Colonic mucosa (tissue), 4 donors: ENCODE measurements around the gene PSMA7. TPM values are rescaled to one million over a fixed set of nuclear protein-coding genes. Genes with fewer than 3 reads are reported as not detected.

Source experiments
- DNase-seq: peaks from one replicate; pipeline ENCODE4 v3.0.0-alpha.2; 2020
- H3K27ac ChIP-seq: fragments of 200-600 bp; one replicate; pipeline ENCODE4 v1.8.0; 2021
- H3K27me3 ChIP-seq: fragments of 200-600 bp; one replicate; pipeline ENCODE4 v1.8.0; 2021
- H3K36me3 ChIP-seq: fragments of 200-600 bp; one replicate; pipeline ENCODE4 v1.8.0; 2021
- H3K4me1 ChIP-seq: fragments of 200-600 bp; one replicate; pipeline ENCODE4 v1.8.0; 2021; ENCODE audit warnings: mild to moderate bottlenecking
- H3K4me3 ChIP-seq: fragments of 200-600 bp; one replicate; pipeline ENCODE4 v1.8.0; 2021
- H3K9ac ChIP-seq, 2 donors: one replicate each; pipeline ENCODE4 v1.7.0; 2013; ENCODE audit warnings: control low read depth in 2 of 2, low read depth in 2 of 2, low read length in 2 of 2
- H3K9me3 ChIP-seq: fragments of 200-600 bp; one replicate; pipeline ENCODE4 v1.8.0; 2021
- CTCF ChIP-seq: fragments of 200-600 bp; IDR thresholded peaks from one replicate; pipeline ENCODE4 v1.8.0; 2022; ENCODE audit warnings: antibody characterized with exemption, mild to moderate bottlenecking
- intact Hi-C: fragments of 100-400 bp; cut with DNase I; formaldehyde crosslinking; loops from one replicate; pipeline ENCODE4 v1.14.1; 2022
- total RNA-seq, 2 donors: library from RNA; stranded (reverse); fragmentation: NEBNext Ultra II Directional in 1 of 2; extraction: Animal tissue kit (Norgen Biotek cat#: 25700) in 1 of 2; gene quantifications; one replicate each; pipeline ENCODE4 v1.2.1, GENCODE V29; 2021
- donor health status: healthy.
- donor health status: DM: no; HTN: no; CAD: no.
- donor health status: DM: no; HTN: no; CAD: no.

PSMA7 gene
- total RNA-seq, 2 donors from 2014 or later = 164 to 315 TPM

GRCh38 chr20:62137478-62138203 is 5.6 kb downstream of the PSMA7 start:
- Histone ChIP-seq H3K4me3 (no peak overlapping the region), H3K4me1 (peaks cover 11% of the 10 kb centered on the region), H3K9ac (no peak overlapping the region), H3K27ac (no peak overlapping the region), H3K27me3 (no peaks in the 10 kb centered on the region), H3K36me3 (peaks cover 17% of the 10 kb centered on the region), H3K9me3 (no peaks in the 10 kb centered on the region)
- intact Hi-C loops = loop anchor here (5.0 kb wide), 2 partner anchors 75 to 125 kb away; no protein-coding TSS in a partner anchor
- TF ChIP-seq CTCF = no peak
- DNase-seq = no peak

- H3K36me3 ChIP-seq = peaks cover 17% of the 10 kb centered on the region
- intact Hi-C loops = loop anchor here (5.0 kb wide), 2 partner anchors 75 to 125 kb away; no protein-coding TSS in a partner anchor
- no peak for TF ChIP-seq CTCF
Measured at GRCh38 chr20:62137092-62137384, 6.2 kb downstream of the PSMA7 start.

DNA sequence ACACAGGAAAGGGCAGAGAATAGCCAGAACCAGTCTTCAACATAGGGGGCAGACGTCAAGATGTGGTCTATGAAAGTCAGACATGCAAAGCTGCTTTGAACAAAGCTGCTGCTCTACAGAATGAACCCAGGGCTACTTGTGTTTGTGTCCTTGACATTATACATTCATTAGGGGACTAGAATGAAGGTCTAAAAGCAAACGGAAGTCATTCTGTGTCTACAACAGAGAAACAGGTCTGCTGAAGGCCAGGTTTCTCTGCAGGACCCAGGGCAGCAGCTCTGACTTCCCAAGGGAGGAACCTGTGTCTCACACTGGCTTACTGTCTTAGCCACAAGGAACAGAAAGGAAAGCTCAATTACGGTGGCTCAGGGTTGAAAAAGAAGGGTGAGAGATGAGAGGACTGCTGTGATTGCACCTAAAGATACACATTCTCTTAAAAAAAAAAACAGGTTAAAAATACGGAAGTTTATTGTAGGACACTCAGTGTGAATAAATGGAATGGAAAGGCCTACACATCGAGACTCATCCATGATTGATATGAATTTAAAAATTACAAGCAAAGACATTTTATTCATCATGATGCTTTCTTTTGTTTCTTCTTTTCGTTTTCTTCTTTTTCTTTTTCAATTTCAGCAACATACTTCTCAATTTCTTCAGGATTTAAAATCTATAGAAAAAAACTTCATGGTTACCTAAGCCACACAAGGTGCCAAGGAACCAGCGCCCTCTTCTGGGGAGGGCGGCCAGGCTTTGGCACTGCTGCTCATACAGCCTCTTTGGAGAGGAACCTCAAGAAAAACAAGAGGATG is 6.7 kb downstream of the PSMA7 start:
- H3K27ac ChIP-seq = no peak overlapping the region
- intact Hi-C loops = loop anchor here (5.0 kb wide), 2 partner anchors 74 to 124 kb away; no protein-coding TSS in a partner anchor

More at GRCh38 chr20:62137092-62137384, 6.2 kb downstream of the PSMA7 start:
- Histone ChIP-seq H3K4me3 (no peak overlapping the region), H3K4me1 (peaks cover 11% of the 10 kb centered on the region), H3K9me3 (no peaks in the 10 kb centered on the region), H3K9ac (no peak overlapping the region), H3K27ac (no peak overlapping the region), H3K27me3 (no peaks in the 10 kb centered on the region)
- DNase-seq = no peak

DNA sequence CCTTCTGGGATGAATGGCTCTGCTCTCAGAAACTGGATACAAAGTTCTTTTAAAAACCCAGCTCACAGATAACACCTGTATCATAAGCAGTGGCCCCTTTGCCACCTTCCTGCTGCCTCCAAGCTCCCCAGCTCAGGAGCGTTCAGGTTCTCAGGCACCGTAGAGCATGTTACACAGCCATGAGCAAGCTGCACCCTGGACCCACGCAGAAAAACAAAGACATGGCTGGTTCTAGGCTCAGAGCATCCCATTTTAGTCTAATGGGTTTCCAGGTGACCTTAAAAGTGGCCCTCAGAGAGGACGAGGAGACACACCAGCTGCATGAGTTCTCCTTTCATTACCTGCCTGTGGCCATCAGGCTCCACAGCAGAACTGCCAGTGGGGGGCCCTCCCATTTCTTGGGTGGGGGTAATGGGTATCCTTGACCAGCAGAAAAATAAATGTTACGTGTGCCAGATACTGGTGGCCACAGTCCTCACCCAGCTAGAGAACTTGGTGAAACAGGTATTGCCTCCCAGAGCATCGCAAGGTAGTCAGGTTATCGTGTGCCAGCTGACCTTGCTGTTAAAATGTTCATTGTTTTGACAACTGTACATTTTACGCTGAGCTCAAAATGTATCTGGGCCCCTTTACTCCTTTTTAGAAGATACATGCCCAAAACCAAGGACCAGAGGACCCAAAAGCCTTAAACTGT is 7.5 kb downstream of the PSMA7 start:
- Histone ChIP-seq H3K9me3 (no peaks in the 10 kb centered on the region), H3K27me3 (no peaks in the 10 kb centered on the region), H3K36me3 (peaks cover 28% of the 10 kb centered on the region), H3K4me3 (no peak overlapping the region), H3K27ac (no peak overlapping the region), H3K4me1 (no peaks in the 10 kb centered on the region), H3K9ac (no peak overlapping the region)
- no peak for DNase-seq
- no peak for TF ChIP-seq CTCF
- intact Hi-C loops = loop anchor here (5.0 kb wide), 2 partner anchors 73 to 123 kb away; no protein-coding TSS in a partner anchor

More for the DNA sequence above, 6.7 kb downstream of the PSMA7 start:
- peak; percentile 70 for DNase-seq
- no peak overlapping the region for H3K4me3 ChIP-seq
- H3K27me3 ChIP-seq = no peaks in the 10 kb centered on the region
- peak; percentile 70 for TF ChIP-seq CTCF
- peaks cover 6% of the 10 kb centered on the region for H3K4me1 ChIP-seq
- H3K36me3 ChIP-seq = peaks cover 22% of the 10 kb centered on the region
- H3K9me3 ChIP-seq = no peaks in the 10 kb centered on the region
- no peak overlapping the region for H3K9ac ChIP-seq

- no peak for DNase-seq
- no peaks in the 10 kb centered on the region for H3K9me3 ChIP-seq
- no peak overlapping the region for H3K4me3 ChIP-seq
- intact Hi-C loops = loop anchor here (5.0 kb wide), 2 partner anchors 72 to 122 kb away; no protein-coding TSS in a partner anchor
- H3K27ac ChIP-seq = no peak overlapping the region
- no peak overlapping the region for H3K9ac ChIP-seq
- no peaks in the 10 kb centered on the region for H3K27me3 ChIP-seq
- H3K36me3 ChIP-seq = peaks cover 25% of the 10 kb centered on the region
- no peaks in the 10 kb centered on the region for H3K4me1 ChIP-seq
- no peak for TF ChIP-seq CTCF
Measured at GRCh38 chr20:62134735-62135231, 8.4 kb downstream of the PSMA7 start.
